NT2/D1 (cell line): Measurements from ENCODE around the gene YAP1.

Experiments
- SUZ12 ChIP-seq: IDR thresholded peaks from 2 replicates; pipeline ENCODE4 v1.6.1; 2011; ENCODE audit not compliant: insufficient read length, insufficient read depth; ENCODE audit errors: extremely low read depth
- YY1 ChIP-seq: IDR thresholded peaks from 2 replicates; pipeline ENCODE4 v1.6.1; 2011; ENCODE audit not compliant: insufficient read length, insufficient read depth
- ZNF274 ChIP-seq: IDR thresholded peaks from 2 replicates; pipeline ENCODE4 v1.6.1; 2011; ENCODE audit warnings: mild to moderate bottlenecking, low read depth, low read length

- TF ChIP-seq YY1 (no peak), SUZ12 (no peak), ZNF274 (no peak)
These were observed 133.2 kb downstream of the YAP1 start for GRCh38 chr11:102243399-102243884.
